ENCODE data around the gene HNF1A.
"Not testable (repeated sequence)": the region's sequence is repeated elsewhere in the genome, so short reads cannot be mapped to it uniquely, and the experiment has no call there.

HNF1A gene

GRCh38 chr12:121011820-121012219 lies 33.5 kb downstream of the HNF1A start:
- DNase-seq (ENCODE audit: low spot score): no peak

GRCh38 chr12:121013715-121014114 lies 35.4 kb downstream of the HNF1A start:
- no peak for DNase-seq (ENCODE audit: low spot score)

GRCh38 chr12:121015825-121016766 lies 37.8 kb downstream of the HNF1A start, which contains the start of gene C12orf43:
TSS of gene C12orf43 (minus strand) at chr12:121016487. CDS start at chr12:121016474, 13 bp downstream.
- peak; percentile 92 for DNase-seq (ENCODE audit: low spot score)

- DNase-seq (ENCODE audit: low spot score): no peak
Observed at GRCh38 chr12:121017966-121018491, 39.7 kb downstream of the HNF1A start.

GRCh38 chr12:121018860-121019617 lies 40.7 kb downstream of the HNF1A start:
- no peak for DNase-seq (ENCODE audit: low spot score)

- no peak for DNase-seq (ENCODE audit: low spot score)
Observed at GRCh38 chr12:121021754-121022153, 43.4 kb downstream of the HNF1A start.

DNA sequence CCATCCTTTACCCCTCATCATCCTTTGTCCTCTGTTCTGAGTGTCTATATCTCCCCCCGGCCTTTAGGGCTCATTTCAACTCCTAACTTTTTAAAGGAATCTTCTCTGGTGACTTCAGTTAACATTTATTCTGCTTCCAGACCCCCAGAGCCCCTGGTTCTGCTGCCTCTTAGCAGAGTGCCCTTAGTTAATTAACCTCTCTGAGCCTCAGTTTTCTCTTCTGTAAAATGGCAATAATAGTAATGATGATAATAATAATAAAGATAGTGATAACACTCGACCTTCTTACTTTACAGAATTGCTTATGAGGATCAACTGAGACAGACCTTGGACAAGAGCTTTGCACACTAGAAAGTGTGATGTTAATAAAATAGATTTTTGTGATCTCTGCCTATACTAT lies 44.4 kb downstream of the HNF1A start:
- no peak for DNase-seq (ENCODE audit: low spot score)

DNA sequence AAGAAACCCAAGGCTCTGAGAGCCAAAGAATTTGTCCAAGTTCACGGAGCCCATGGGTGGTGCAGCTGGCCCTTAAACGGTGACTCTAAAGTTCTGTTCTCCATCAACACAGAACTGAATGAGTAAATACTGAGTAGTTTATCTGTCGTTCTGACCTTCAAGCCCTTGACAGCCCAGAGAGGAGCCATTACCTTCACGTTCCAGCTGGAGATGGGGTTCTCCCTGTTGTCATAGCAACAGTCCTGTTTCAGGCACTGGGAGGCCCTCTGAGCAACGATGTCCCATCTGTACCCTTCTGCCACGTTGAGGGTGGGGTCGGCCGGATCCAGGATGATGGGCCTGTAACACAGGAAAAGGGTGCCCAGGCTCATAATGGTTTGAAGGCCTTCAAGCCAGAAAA lies 45.5 kb downstream of the HNF1A start:
- no peak for DNase-seq (ENCODE audit: low spot score)

GRCh38 chr12:121025442-121026226 lies 47.3 kb downstream of the HNF1A start:
- DNase-seq (ENCODE audit: low spot score): no peak

DNA sequence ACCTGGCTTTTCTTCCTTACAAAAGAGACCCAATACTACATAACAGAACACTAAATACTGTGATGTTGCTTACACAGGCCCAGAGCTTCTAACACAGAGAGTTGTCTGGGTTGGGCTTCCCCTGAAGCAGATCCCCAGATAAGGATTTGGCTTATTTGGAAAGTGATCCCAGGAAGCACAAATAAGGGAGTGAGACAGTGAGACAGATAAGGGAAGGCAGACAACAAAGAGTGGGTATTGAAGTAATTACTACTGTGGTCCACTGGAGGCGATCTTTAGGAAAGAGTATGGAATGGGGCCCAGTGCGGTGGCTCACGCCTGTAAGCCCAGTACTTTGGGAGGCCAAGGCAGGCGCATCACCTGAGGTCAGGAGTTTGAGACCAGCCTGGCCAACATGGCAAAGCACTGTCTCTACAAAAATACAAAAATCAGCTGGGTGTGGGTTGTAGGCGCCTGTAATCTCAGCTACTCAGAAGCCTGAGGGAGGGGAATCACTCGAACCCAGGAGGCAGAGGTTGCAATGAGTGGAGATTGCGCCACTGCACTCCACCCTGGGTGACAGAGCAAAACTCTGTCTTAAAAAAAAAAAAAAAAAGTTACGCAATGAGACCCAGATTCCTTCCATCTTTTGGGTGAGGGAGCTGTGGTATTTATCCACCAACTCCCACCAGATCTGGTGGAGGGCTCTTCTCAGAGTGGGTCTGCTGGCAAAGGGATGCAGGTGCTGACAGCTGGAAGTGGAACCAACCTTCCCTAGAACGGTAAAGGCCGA lies 48.1 kb downstream of the HNF1A start:
- no peak for DNase-seq (ENCODE audit: low spot score)

- no peak for DNase-seq (ENCODE audit: low spot score)
Observed at GRCh38 chr12:121030576-121031212, 52.4 kb downstream of the HNF1A start.

- DNase-seq (ENCODE audit: low spot score): no peak
Observed at GRCh38 chr12:121033625-121034349, 55.4 kb downstream of the HNF1A start.

DNA sequence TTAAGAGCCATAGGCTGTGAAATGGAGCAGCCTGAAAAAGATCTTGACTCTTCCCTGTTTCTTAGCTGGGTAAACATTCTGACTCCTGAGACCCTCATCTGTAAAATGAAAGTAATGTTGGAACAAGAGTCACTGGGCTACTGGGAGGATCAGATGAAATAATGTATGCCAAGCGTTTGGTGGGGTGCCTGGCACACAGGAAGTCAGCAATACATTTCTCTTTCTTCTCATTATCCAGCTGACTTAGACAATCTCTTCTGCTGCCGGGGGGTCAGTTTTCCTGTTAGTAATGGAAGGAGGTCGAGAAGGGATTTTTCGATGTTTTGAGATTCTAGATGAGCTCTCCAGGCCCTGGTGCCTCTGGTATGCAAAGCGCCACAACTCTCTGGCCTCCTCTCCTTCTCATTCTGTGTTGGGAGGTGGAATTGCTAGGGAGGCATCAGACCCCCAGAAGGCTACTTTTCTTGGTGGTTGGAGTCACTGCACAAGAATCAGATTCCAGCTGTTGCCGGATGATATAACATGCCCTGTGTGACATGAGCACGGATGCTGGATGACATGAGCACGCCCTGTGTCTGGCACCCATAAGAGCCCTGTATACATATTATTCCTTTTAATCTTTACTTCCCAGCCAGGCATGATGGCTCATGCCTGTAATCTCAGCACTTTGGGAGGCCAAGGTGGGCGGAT lies 56.4 kb downstream of the HNF1A start:
- DNase-seq (ENCODE audit: low spot score): no peak

GRCh38 chr12:121036810-121037326 lies 58.5 kb downstream of the HNF1A start:
- peak; percentile 65 for DNase-seq (ENCODE audit: low spot score)

GRCh38 chr12:121038861-121039668 lies 60.7 kb downstream of the HNF1A start, which contains the start of gene OASL:
TSS of gene OASL (minus strand) at chr12:121039246. CDS start at chr12:121038971, 275 bp downstream.
- peak; percentile 28 for DNase-seq (ENCODE audit: low spot score)

DNA sequence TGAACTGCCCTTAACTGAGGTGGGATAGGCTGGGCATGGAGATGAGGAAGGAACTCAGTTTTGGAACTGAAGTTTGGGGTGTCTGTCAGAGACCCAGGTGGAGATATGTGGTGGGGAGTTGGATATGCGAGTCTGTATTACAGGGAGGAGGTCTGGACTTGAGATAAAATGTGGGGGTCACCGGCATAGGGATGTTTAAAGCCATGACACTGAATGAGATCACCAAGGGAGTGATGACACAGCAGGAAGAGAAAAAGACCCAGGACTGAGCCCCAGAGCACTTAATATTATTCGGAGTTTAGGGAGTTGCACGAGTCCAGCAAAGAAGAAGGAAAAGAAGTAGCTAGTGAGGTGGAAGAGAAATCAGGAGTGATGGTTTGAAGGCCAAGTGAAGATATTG lies 64.7 kb downstream of the HNF1A start:
- DNase-seq (ENCODE audit: low spot score): no peak

- not testable (repeated sequence) for DNase-seq (ENCODE audit: low spot score)
Observed at GRCh38 chr12:121047400-121047799, 69.1 kb downstream of the HNF1A start.

- DNase-seq (ENCODE audit: low spot score): no peak
Observed at GRCh38 chr12:121048442-121048841, 70.1 kb downstream of the HNF1A start.
